ENCODE data around the gene KLHL21.

DNA sequence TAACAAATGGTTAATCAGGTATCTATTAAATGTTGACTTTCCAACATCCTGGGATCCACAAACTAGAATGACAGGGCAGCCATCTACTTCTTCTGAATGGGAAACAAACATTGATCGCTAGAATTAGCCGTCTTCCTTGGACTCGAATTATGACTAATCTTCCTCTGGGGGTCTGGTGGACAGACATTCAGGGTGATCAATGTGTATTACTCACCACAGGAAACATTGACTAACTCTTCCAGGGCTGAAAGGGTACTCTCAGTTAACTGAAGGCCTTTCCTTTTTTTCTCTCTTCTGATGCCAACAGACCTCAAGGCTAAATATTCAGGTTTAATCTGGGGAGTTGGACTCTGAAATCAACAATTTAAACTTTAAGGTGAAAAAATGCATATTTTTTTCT, 57.8 kb downstream of the KLHL21 start:
- TF ChIP-seq, protein P1, sequence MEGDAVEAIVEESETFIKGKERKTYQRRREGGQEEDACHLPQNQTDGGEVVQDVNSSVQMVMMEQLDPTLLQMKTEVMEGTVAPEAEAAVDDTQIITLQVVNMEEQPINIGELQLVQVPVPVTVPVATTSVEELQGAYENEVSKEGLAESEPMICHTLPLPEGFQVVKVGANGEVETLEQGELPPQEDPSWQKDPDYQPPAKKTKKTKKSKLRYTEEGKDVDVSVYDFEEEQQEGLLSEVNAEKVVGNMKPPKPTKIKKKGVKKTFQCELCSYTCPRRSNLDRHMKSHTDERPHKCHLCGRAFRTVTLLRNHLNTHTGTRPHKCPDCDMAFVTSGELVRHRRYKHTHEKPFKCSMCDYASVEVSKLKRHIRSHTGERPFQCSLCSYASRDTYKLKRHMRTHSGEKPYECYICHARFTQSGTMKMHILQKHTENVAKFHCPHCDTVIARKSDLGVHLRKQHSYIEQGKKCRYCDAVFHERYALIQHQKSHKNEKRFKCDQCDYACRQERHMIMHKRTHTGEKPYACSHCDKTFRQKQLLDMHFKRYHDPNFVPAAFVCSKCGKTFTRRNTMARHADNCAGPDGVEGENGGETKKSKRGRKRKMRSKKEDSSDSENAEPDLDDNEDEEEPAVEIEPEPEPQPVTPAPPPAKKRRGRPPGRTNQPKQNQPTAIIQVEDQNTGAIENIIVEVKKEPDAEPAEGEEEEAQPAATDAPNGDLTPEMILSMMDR (IDR thresholded peaks at IDR 0.05; ENCODE audit: insufficient read depth, low read depth, low read length), result no peak
- TF ChIP-seq EZH2 (IDR thresholded peaks at IDR 0.05; ENCODE audit: insufficient read depth, low read length), result no peak

Data from astrocyte (in vitro differentiated cells and primary cell).